Measurements from ENCODE around the gene LUC7L2. TPM values are rescaled to one million over a fixed set of nuclear protein-coding genes. Genes with fewer than 3 reads are reported as not detected.
"Not testable (repeated sequence)": the region's sequence is repeated elsewhere in the genome, so short reads cannot be mapped to it uniquely, and the experiment has no call there.

Gene LUC7L2
- total RNA-seq, 1 donor = 57.0 TPM

GRCh38 chr7:139330333-139331030 lies 29.2 kb upstream of the LUC7L2 start:
- H3K4me3 ChIP-seq (ENCODE audit: low read depth, low read length) = no peak overlapping the region
- no peak for DNase-seq (ENCODE audit: low read depth)
- TF ChIP-seq CTCF (IDR thresholded peaks at IDR 0.05; ENCODE audit: insufficient read depth, low read depth, low read length) = no peak

DNA sequence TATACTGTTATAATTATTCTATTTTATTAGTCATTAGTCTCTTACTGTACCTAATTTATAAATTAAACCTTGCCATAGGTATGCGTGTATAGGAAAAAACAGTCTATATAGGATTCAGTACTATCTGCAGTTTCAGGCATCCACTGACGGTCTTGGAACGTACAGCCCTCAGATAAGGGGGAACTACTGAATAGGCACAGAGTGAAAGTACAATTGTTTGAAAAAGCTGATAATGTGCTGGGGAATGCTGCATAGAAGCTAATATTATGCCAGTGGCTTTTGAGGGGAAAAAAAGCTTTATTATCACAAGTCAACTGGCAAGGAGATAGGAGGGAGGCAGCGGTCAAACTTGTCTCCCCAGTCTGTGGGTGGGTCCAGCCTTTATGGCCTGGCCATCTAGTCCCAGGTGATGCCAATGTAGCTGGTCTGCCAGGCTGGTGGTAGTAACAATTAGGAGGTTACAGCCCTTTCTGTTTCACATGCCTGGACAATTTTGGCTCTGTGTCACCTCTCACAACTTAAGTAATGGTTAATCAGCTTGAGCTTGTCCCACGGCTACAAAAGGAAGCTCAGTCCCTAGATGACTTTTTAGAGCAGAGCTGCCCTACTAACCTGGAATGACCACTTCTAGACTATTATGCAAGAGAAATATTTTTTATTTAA lies 26.9 kb upstream of the LUC7L2 start:
- no peak for TF ChIP-seq CTCF (IDR thresholded peaks at IDR 0.05; ENCODE audit: insufficient read depth, low read depth, low read length)
- no peak for DNase-seq (ENCODE audit: low read depth)
- H3K4me3 ChIP-seq (ENCODE audit: low read depth, low read length) = no peak overlapping the region

DNA sequence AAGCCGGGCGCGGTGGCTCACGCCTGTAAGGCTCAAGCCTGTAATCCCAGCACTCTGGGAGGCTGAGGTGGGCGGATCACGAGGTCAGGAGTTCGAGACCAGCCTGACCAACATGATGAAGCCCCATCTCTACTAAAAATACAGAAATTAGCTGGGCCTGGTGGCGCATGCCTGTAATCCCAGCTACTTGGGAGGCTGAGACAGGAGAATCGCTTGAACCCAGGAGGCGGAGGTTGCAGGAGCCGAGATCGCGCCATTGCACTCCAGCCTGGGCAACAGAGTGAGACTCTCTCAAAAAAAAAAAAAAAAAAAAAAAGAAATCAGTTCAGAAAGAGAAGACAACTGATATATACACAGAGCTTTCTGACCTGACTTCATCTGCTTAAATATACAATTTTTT lies 26.3 kb upstream of the LUC7L2 start:
- not testable (repeated sequence) for DNase-seq (ENCODE audit: low read depth); H3K4me3 ChIP-seq (ENCODE audit: low read depth, low read length)

GRCh38 chr7:139334399-139335150 lies 25.1 kb upstream of the LUC7L2 start:
- no peak for TF ChIP-seq CTCF (IDR thresholded peaks at IDR 0.05; ENCODE audit: insufficient read depth, low read depth, low read length)
- no peak overlapping the region for H3K4me3 ChIP-seq (ENCODE audit: low read depth, low read length)
- DNase-seq (ENCODE audit: low read depth) = no peak

- TF ChIP-seq CTCF (IDR thresholded peaks at IDR 0.05; ENCODE audit: insufficient read depth, low read depth, low read length) = no peak
- no peak for DNase-seq (ENCODE audit: low read depth)
- no peak overlapping the region for H3K4me3 ChIP-seq (ENCODE audit: low read depth, low read length)
These were observed 20.7 kb upstream of the LUC7L2 start for GRCh38 chr7:139339025-139339424.

GRCh38 chr7:139339698-139340036 lies 20.0 kb upstream of the LUC7L2 start:
- TF ChIP-seq CTCF (IDR thresholded peaks at IDR 0.05; ENCODE audit: insufficient read depth, low read depth, low read length) = no peak
- no peak for DNase-seq (ENCODE audit: low read depth)
- peak overlapping the region; percentile 97 for H3K4me3 ChIP-seq (ENCODE audit: low read depth, low read length)
